Hepatocyte (in vitro differentiated cells): ENCODE measurements around the gene TMEM256. TPM values are rescaled to one million over a fixed set of nuclear protein-coding genes. Genes with fewer than 3 reads are reported as not detected.

ENCODE experiments used
- DNase-seq: peaks from one replicate; pipeline ENCODE4 v3.0.0-alpha.2; 2016; ENCODE audit warnings: low spot score
- H2AFZ ChIP-seq: fragments of 200-600 bp; sonication (generic); 2 replicates; pipeline ENCODE4 v1.6.0; 2016; ENCODE audit warnings: antibody characterized with exemption, mild to moderate bottlenecking
- H3K27ac ChIP-seq: fragments of 200-600 bp; sonication (generic); 2 replicates; pipeline ENCODE4 v1.5.1; 2016; ENCODE audit warnings: mild to moderate bottlenecking
- H3K27me3 ChIP-seq: fragments of 200-600 bp; sonication (generic); 2 replicates; pipeline ENCODE4 v1.6.1; 2016
- H3K36me3 ChIP-seq: fragments of 200-600 bp; sonication (generic); replicated peaks from 2 replicates; pipeline ENCODE4 v1.5.1; 2016; ENCODE audit warnings: low read depth; ENCODE audit not compliant: insufficient read depth
- H3K4me1 ChIP-seq: fragments of 200-600 bp; sonication (generic); 2 replicates; pipeline ENCODE4 v1.5.1; 2016; ENCODE audit warnings: mild to moderate bottlenecking, moderate library complexity; ENCODE audit not compliant: insufficient read depth
- H3K4me2 ChIP-seq: fragments of 200-600 bp; sonication (generic); 2 replicates; pipeline ENCODE4 v1.6.0; 2016
- H3K4me3 ChIP-seq: fragments of 200-600 bp; sonication (generic); 2 replicates; pipeline ENCODE4 v1.5.1; 2016; ENCODE audit warnings: mild to moderate bottlenecking
- H3K79me2 ChIP-seq: fragments of 200-600 bp; sonication (generic); 2 replicates; pipeline ENCODE4 v1.6.0; 2017; ENCODE audit warnings: mild to moderate bottlenecking
- H3K9me2 ChIP-seq: fragments of 200-600 bp; sonication (generic); replicated peaks from 2 replicates; pipeline ENCODE4 v1.6.0; 2017; ENCODE audit warnings: mild to moderate bottlenecking; ENCODE audit not compliant: insufficient read depth
- H3K9me3 ChIP-seq: fragments of 200-600 bp; sonication (generic); 2 replicates; pipeline ENCODE4 v1.5.1; 2016; ENCODE audit warnings: low read depth, mild to moderate bottlenecking
- H4K20me1 ChIP-seq: fragments of 200-600 bp; sonication (generic); 2 replicates; pipeline ENCODE4 v1.6.0; 2016; ENCODE audit warnings: mild to moderate bottlenecking; ENCODE audit not compliant: insufficient read depth, poor library complexity, severe bottlenecking
- CTCF ChIP-seq: fragments of 200-600 bp; sonication (generic); IDR thresholded peaks from 2 replicates; pipeline ENCODE4 v1.5.1; 2016; ENCODE audit warnings: antibody characterized with exemption, mild to moderate bottlenecking; ENCODE audit not compliant: poor library complexity
- EZH2 ChIP-seq: fragments of 200-600 bp; sonication (generic); IDR thresholded peaks from 2 replicates; pipeline ENCODE4 v1.6.1; 2016; ENCODE audit warnings: antibody characterized with exemption, mild to moderate bottlenecking, borderline replicate concordance
- EZH2phosphoT487 ChIP-seq: fragments of 200-600 bp; sonication (generic); IDR thresholded peaks from one replicate; pipeline ENCODE4 v1.6.1; 2018; ENCODE audit warnings: antibody characterized with exemption, mild to moderate bottlenecking, low read depth, moderate library complexity; ENCODE audit not compliant: unreplicated experiment, severe bottlenecking
- WGBS: methylation state at CpG from one replicate; pipeline ENCODE4 v1.1.6; 2016; ENCODE audit warnings: low lambda C conversion rate; ENCODE audit errors: missing lambda C conversion rate; 5-methylcytosine and 5-hydroxymethylcytosine counted together
- polyA plus RNA-seq: library from polyadenylated mRNA; unstranded; fragments of >200 nt; fragmentation: Nextera tagmentation; extraction: Ambion mirVana; gene quantifications from 2 replicates; pipeline ENCODE4 v1.2.1, GENCODE V29; 2016
- total RNA-seq: library from RNA; depleted of rRNA; stranded (reverse); fragments of >200 nt; gene quantifications from 2 replicates; pipeline ENCODE4 v1.2.3, GENCODE V29; 2014

Gene TMEM256
- total and polyA plus RNA-seq, 2 experiments from 2014 or later, result 105 to 118 TPM

GRCh38 chr17:7416323-7416722 is 12.4 kb upstream of the TMEM256 start:
- H4K20me1 ChIP-seq, result no peaks in the 10 kb centered on the region

GRCh38 chr17:7415784-7416183 is 11.9 kb upstream of the TMEM256 start:
- H3K4me2 ChIP-seq, result no peak overlapping the region
- DNase-seq, result no peak
- WGBS, result 96% methylated on average over 21 of the region's 23 CpGs
- no peak overlapping the region for H3K4me3 ChIP-seq
- no peaks in the 10 kb centered on the region for H3K9me2 ChIP-seq
- H2AFZ ChIP-seq, result no peak overlapping the region
- H3K36me3 ChIP-seq, result no peaks in the 10 kb centered on the region
- no peaks in the 10 kb centered on the region for H3K9me3 ChIP-seq
- no peaks in the 10 kb centered on the region for H3K4me1 ChIP-seq
- no peaks in the 10 kb centered on the region for H4K20me1 ChIP-seq
- H3K79me2 ChIP-seq, result no peaks in the 10 kb centered on the region
- H3K27me3 ChIP-seq, result no peaks in the 10 kb centered on the region
- no peak overlapping the region for H3K27ac ChIP-seq
- TF ChIP-seq EZH2 (no peak), EZH2phosphoT487 (no peak), CTCF (no peak)

More at GRCh38 chr17:7416323-7416722, 12.4 kb upstream of the TMEM256 start:
- Histone ChIP-seq H3K4me1 (no peaks in the 10 kb centered on the region), H3K4me2 (no peak overlapping the region), H3K9me2 (no peaks in the 10 kb centered on the region), H3K36me3 (no peaks in the 10 kb centered on the region), H3K9me3 (no peaks in the 10 kb centered on the region), H2AFZ (no peak overlapping the region), H3K4me3 (no peak overlapping the region), H3K79me2 (no peaks in the 10 kb centered on the region), H3K27me3 (no peaks in the 10 kb centered on the region), H3K27ac (no peak overlapping the region)
- WGBS, result 89% methylated on average over 6 of the region's 6 CpGs
- TF ChIP-seq EZH2 (no peak), CTCF (no peak), EZH2phosphoT487 (no peak)
- no peak for DNase-seq

GRCh38 chr17:7414837-7415236 is 10.9 kb upstream of the TMEM256 start:
- H3K4me2 ChIP-seq, result no peak overlapping the region
- no peak for DNase-seq
- H3K79me2 ChIP-seq, result no peaks in the 10 kb centered on the region
- H3K27me3 ChIP-seq, result no peaks in the 10 kb centered on the region
- no peak overlapping the region for H3K4me3 ChIP-seq
- H3K9me3 ChIP-seq, result no peaks in the 10 kb centered on the region
- H2AFZ ChIP-seq, result no peak overlapping the region
- H3K36me3 ChIP-seq, result no peaks in the 10 kb centered on the region
- no peaks in the 10 kb centered on the region for H3K9me2 ChIP-seq
- TF ChIP-seq CTCF, result no peak
- no peak for TF ChIP-seq EZH2
- no peak for TF ChIP-seq EZH2phosphoT487
- H3K4me1 ChIP-seq, result no peaks in the 10 kb centered on the region
- H3K27ac ChIP-seq, result no peak overlapping the region
- WGBS, result 88% methylated on average over 14 of the region's 14 CpGs
- no peaks in the 10 kb centered on the region for H4K20me1 ChIP-seq
